GM21723 (cell line): ENCODE results near the gene CCNG2.

Experiments used
- ATAC-seq: cut with Tn5 transposase; IDR thresholded peaks from one replicate; pipeline ENCODE4 v1.9.1; 2021; ENCODE audit warnings: mild to moderate bottlenecking, moderate library complexity; ENCODE audit not compliant: unreplicated experiment

The CCNG2 gene

DNA sequence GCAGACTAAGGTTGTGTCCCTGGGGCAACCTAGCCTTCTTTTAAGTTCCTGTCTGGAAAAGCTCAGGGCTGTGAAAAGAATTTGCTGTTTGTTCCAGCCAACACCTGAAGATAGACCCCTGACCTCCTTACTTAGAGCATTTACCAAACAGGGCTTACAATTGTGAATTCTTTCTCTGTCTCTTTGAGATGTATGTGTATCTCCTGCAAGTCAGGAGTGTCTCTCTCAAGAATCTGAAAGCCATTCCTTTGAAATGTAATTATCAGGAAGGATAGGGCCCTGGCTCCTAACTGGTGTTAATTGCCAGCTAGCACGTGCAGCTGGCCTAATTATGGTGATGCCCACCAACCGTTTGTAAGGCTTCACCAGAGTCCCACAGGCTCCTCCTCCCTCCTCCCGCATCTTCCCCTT, 18.2 kb downstream of the CCNG2 start:
- no peak for ATAC-seq

DNA sequence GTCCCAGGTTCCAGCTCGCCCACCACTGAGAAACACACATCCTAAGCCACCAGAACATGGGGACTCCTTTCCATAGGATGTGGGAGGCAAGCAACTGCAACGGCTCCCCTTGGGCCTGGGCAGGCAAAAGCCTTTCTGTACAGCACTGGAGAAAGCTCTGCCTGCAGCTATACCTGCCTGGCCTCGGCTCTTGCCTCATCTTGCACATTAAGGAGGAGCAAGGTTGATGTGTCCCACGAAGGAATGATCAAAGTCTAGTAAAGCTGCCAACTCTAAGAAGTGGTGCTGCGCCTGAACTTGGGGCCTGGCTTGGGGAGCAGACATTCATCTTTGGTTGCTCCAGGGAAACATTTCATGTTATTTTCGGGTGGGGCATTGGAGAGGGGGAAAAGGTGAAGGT, 19.6 kb downstream of the CCNG2 start:
- no peak for ATAC-seq

- no peak for ATAC-seq
Observed at GRCh38 chr4:77177199-77177598, 20.2 kb downstream of the CCNG2 start.

DNA sequence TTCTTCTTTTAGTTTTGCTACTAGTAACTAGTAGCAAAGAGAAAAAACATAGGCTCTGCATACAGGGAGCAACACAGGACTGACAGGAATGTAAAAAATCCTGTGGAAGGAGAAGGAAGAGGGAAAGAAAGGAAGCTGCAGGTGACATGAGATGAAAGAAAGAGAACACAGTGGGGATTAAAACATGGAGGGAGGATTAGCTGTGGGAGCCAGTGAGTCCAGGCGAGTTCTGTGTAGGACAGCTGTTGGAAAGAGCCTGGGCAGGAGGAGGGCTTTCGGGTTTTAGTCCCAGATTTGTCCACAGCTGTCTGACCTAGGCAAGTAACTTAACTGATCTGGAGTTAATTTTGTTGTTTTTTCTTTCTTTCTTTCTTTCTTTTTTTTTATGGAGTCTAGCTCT, 21.6 kb downstream of the CCNG2 start:
- no peak for ATAC-seq

DNA sequence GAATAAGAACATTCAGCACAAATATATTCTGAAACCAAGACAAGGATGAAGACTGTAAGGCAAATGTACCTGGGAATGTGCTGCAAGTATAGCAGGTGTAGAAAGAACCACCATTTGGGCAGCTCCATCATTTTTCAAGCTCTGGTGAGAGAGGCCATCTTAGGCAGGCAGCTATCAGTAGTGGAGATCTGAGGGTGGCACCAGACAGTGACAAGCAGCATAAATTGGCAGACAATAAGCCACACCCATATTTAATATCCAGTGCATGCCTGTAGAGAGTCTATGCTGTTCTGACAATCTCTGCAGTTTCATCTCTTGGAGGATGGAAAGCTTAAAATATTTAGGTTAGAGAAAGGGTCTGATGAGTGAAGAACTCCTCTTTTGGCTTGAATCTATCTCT, 22.5 kb downstream of the CCNG2 start:
- no peak for ATAC-seq

DNA sequence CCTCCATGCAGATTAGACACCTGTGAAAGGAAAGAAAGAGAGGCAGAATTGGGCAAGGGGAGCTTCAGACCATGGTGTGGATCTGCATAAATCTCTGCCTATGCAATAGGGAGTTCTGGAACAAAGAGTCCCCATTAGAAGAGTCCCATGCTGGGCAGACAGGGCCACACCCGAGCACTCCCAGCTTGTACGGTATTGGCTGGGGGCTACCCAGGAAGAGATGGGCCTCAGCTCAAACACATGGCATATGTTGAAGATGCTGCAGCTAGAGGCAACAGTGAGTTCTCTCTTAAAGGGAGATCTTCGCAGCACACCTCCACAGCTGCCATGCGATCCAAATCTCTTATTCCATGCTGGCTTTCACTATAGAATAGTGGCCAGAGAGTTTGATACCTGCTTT, 24.7 kb downstream of the CCNG2 start:
- ATAC-seq = no peak

- ATAC-seq = no peak
Observed at GRCh38 chr4:77183777-77184420, 26.9 kb downstream of the CCNG2 start.

DNA sequence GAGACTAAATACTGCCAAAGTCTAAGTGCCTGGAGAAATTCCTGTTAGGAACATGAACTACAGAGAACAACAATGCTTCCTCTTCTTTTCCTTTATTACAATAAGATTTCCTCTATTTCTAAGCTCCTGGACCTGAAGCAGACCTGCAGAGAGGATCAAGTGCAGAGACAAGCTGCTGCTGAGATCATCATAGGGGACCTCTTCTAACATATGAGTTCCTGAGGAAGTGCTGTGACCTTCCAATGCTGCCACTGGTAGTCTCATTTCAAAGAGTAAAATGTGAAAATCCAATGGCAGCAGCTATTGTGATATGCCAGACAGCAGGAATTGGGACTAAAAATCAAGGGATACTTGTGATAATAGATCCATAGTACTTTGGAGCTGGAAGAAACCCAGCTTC, 28.0 kb downstream of the CCNG2 start:
- ATAC-seq = no peak

- ATAC-seq = no peak
Observed at GRCh38 chr4:77185686-77186085, 28.7 kb downstream of the CCNG2 start.

- no peak for ATAC-seq
Observed at GRCh38 chr4:77187322-77187721, 30.3 kb downstream of the CCNG2 start.

DNA sequence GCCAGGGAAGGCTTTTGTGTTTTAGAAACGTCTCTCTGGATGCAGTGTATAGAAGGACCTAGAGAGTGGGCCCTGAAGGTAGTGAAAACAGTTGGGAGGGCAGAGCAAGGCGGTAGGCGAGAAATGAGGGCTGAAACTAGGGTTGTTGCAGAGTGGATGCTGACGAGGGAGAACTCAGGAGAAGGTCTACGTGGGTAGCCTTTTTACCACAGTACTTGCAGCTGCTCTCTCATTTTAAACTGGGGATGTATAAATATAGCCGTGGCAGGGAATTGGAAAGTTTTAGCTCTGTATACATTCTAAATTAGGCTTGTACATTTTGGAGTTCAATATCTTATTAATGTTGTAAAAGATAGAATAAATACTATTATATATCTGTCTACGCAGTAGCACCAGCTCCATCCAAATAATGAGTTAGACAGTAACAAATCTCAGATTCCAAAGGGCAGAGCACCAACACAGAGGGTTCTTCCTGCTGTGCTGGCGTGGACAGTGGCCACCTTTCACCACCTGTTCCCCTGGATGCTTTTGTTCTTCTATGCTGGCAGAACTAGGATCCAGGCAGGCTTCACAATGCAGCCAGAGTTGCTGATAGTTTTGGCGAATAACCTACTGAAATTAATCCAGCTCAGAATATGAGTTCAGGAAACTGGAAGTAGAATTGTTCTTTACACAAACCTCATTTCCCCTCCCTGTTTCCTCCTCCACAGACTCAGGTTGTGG, 31.7 kb downstream of the CCNG2 start:
- ATAC-seq = no peak

DNA sequence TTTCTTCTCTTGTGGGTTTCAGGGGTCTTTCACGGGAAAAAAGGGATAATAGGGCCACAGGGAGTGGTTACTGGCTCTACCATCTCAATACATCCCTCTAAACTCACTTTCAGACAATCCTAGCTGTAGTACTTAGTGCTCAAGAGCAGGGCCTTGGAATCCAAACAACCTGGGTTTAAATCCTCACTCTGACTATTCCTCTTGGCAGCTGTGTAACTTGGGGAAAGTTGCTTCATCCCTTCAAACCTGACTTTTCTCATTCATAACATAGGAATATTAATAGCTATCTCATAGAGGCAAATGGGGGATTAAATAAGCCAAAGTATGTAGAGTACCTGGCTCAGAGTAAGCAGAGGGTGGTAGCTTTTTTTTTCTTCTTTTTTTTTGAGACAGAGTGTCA, 32.4 kb downstream of the CCNG2 start:
- ATAC-seq = no peak

DNA sequence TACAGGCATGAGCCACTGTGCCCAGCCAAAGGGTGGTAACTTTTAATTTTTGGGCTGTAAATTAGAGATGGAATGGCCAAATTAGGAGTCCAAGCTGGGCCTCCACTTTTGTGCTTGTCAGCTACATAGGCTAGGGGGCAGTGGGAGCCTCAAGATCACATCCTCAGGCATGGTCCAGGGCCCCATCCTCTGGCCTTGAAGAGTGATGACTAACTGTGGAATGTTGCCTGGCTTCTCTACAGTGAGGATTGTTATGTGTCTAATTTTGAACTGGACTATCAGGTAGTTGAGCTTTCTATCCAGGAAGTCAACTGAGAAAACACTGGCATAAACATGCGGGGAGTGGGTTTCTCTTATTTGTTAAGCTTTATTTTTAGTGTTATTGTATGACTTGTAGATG, 33.0 kb downstream of the CCNG2 start:
- no peak for ATAC-seq

- ATAC-seq = no peak
Observed at GRCh38 chr4:77193046-77193445, 36.0 kb downstream of the CCNG2 start.

DNA sequence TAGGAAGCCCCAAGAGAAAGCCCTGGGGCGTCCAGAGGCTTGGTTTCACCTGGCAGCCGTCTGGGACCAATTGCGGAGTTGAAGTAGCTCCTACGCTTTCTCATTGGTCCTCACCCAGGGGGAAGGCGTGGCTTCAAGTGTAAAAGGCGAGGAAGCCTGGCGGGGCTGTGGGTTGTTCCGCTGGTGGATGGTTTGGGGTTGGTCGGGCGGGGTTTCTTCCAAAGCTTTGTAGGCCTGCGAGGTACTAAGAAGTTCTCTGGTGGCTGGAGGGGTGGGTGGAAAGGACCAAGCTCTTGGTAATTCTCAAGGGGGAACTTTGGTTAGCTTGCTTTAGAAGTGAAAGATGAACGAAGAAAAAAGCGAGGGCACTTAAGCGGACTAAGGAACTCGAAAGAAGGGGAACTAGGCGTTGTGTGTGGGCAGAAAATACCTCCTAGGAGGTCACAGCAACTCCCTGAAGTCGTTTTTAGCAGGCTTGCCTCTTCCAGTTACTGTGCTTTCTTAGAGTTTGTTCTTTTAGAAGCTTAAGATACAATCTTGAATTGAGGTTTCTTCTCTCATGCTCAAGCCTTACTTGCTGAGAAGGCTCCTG, 36.6 kb downstream of the CCNG2 start:
- peak; percentile 93 for ATAC-seq

GRCh38 chr4:77194366-77194765, 37.4 kb downstream of the CCNG2 start:
- ATAC-seq = no peak

GRCh38 chr4:77194989-77195388, 38.0 kb downstream of the CCNG2 start:
- ATAC-seq = no peak

DNA sequence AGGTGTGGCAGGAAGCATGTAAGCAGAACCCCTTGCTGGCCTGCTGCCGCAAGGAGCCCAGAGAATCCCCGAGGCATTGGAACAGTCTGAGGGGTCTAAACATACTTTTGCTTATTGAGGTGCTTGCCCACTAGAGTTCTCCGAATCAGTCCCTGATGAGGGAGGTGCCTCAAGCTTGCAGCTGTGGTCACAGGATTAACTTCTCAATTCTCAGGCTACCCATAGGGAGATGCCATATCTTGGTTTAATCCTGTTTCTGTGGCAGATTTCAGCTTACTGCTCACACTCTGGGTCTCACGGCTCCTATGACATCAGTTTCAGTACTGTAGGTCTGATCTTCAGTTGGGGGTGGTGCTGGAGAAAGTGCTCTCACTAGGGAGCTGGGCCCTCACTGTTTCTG, 39.9 kb downstream of the CCNG2 start:
- peak; percentile 41 for ATAC-seq

DNA sequence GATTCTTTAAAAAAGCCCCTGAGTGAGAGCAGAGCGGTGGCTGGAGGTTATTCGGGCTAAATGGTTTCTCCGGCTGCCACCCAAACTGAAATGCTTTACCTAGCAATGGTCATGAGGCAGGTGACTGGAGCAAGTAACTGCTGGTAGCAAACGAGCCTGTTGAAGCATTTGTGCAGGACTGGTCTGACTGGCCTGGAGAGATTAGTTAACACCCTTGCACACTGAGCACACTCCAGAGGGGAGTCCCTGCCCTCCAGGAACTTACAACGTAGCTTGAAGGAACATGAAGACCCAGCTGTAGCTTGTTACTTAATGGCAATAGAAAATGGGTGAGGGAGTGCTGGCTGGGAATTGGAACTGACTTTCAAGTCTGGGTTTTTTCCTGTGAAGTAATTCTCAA, 40.4 kb downstream of the CCNG2 start:
- ATAC-seq = no peak

DNA sequence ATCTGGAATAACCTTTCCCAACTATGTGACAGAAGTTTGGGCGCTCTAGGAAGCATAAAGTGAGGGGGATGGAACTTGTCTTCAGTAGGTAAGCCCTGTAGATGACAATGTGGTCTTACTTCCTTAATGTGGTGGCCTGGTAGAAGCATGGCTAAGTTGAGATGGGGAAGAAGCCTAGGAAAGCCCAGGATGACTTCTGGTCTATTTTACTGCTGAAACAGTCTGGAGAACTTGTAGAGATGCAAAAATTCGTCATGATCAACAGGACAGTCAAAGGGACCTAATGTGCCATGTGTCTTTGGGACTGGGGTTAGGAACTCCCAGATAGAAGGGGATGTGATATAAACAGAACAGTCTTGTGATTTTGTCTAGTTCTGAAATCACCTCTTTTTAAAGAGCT, 40.8 kb downstream of the CCNG2 start:
- ATAC-seq = no peak

GRCh38 chr4:77199276-77199675, 42.3 kb downstream of the CCNG2 start:
- no peak for ATAC-seq

DNA sequence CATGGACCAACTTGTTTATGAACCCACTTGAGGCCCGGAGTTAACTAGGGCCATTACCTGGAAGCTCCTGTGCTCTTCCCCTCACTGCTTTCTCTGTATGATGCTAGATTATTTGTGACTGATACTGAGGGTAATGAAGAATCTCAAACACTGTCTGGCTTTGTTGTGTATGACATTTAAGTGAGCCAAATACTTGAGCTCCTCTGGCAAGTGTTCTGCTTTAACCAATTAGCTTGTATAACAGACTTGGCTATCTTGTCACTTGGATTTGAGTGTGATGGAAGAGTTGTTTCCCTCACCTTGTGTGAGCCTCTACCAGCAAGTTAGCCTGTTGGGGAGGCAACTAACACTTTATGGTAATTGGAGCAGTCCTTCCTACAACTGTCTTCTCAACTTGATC, 42.7 kb downstream of the CCNG2 start:
- no peak for ATAC-seq
